ENCODE measurements around the gene SKIC8.

GRCh38 chr15:78322243-78322642 is 22.8 kb upstream of the SKIC8 start:
- TF ChIP-seq CTCF (conservative IDR thresholded peaks at IDR 0.05; ENCODE audit: low read depth, low read length) (no peak), EZH2 (IDR thresholded peaks at IDR 0.05; ENCODE audit: borderline replicate concordance, low read depth, low read length, poor library complexity, severe bottlenecking) (no peak)

All from A673 (cell line).